ENCODE measurements around the gene TMIE. TPM values are rescaled to one million over a fixed set of nuclear protein-coding genes. Genes with fewer than 3 reads are reported as not detected.

TMIE gene
- polyA plus RNA-seq, 1 donor from 2014 or later = not detected

- no peaks in the 10 kb centered on the region for H3K36me3 ChIP-seq (ENCODE audit: insufficient read depth, low read length)
- no peaks in the 10 kb centered on the region for H3K27me3 ChIP-seq (ENCODE audit: insufficient read depth, low read depth, low read length)
- H3K27ac ChIP-seq (ENCODE audit: low read length) = no peak overlapping the region
- no peaks in the 10 kb centered on the region for H3K79me2 ChIP-seq (replicated peaks; ENCODE audit: insufficient read depth, low read length)
- no peaks in the 10 kb centered on the region for H3K9me2 ChIP-seq (ENCODE audit: insufficient read depth, low read length)
- no peak overlapping the region for H2AFZ ChIP-seq (ENCODE audit: low read depth, low read length)
- no peaks in the 10 kb centered on the region for H3K9me3 ChIP-seq (ENCODE audit: low read length)
- no peak overlapping the region for H3K4me3 ChIP-seq (ENCODE audit: low read length)
- H3F3A ChIP-seq (ENCODE audit: insufficient read depth, low read length, poor library complexity, severe bottlenecking) = no peaks in the 10 kb centered on the region
- H3K9ac ChIP-seq (ENCODE audit: low read length) = no peak overlapping the region
- TF ChIP-seq TAF1 (IDR thresholded peaks at IDR 0.05; ENCODE audit: low read depth) (no peak), RAD21 (conservative IDR thresholded peaks at IDR 0.05) (no peak), CTCF (IDR thresholded peaks at IDR 0.05; ENCODE audit: poor library complexity, severe bottlenecking) (no peak), MXI1 (conservative IDR thresholded peaks at IDR 0.05; ENCODE audit: poor library complexity, severe bottlenecking) (no peak), POLR2AphosphoS5 (IDR thresholded peaks at IDR 0.05) (no peak), EZH2 (IDR thresholded peaks at IDR 0.05; ENCODE audit: borderline replicate concordance, insufficient read depth, low read length, poor library complexity, severe bottlenecking) (no peak), EP300 (conservative IDR thresholded peaks at IDR 0.05; ENCODE audit: poor library complexity, severe bottlenecking) (no peak), SMC3 (conservative IDR thresholded peaks at IDR 0.05; ENCODE audit: poor library complexity) (no peak)
- TF ChIP-seq, protein P1, sequence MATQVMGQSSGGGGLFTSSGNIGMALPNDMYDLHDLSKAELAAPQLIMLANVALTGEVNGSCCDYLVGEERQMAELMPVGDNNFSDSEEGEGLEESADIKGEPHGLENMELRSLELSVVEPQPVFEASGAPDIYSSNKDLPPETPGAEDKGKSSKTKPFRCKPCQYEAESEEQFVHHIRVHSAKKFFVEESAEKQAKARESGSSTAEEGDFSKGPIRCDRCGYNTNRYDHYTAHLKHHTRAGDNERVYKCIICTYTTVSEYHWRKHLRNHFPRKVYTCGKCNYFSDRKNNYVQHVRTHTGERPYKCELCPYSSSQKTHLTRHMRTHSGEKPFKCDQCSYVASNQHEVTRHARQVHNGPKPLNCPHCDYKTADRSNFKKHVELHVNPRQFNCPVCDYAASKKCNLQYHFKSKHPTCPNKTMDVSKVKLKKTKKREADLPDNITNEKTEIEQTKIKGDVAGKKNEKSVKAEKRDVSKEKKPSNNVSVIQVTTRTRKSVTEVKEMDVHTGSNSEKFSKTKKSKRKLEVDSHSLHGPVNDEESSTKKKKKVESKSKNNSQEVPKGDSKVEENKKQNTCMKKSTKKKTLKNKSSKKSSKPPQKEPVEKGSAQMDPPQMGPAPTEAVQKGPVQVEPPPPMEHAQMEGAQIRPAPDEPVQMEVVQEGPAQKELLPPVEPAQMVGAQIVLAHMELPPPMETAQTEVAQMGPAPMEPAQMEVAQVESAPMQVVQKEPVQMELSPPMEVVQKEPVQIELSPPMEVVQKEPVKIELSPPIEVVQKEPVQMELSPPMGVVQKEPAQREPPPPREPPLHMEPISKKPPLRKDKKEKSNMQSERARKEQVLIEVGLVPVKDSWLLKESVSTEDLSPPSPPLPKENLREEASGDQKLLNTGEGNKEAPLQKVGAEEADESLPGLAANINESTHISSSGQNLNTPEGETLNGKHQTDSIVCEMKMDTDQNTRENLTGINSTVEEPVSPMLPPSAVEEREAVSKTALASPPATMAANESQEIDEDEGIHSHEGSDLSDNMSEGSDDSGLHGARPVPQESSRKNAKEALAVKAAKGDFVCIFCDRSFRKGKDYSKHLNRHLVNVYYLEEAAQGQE (IDR thresholded peaks at IDR 0.05; ENCODE audit: borderline replicate concordance) = no peak
- H3K4me2 ChIP-seq (ENCODE audit: low read length) = no peak overlapping the region
- H4K20me1 ChIP-seq (ENCODE audit: insufficient read depth) = no peaks in the 10 kb centered on the region
Measured at GRCh38 chr3:46684891-46685290, 16.3 kb upstream of the TMIE start.

GRCh38 chr3:46685446-46685845, 15.7 kb upstream of the TMIE start:
- Histone ChIP-seq H3K9ac (ENCODE audit: low read length) (no peak overlapping the region), H2AFZ (ENCODE audit: low read depth, low read length) (no peak overlapping the region), H3K9me2 (ENCODE audit: insufficient read depth, low read length) (no peaks in the 10 kb centered on the region)

More at GRCh38 chr3:46685446-46685845, 15.7 kb upstream of the TMIE start:
- Histone ChIP-seq H3K27me3 (ENCODE audit: insufficient read depth, low read depth, low read length) (no peaks in the 10 kb centered on the region), H4K20me1 (ENCODE audit: insufficient read depth) (no peaks in the 10 kb centered on the region), H3K9me3 (ENCODE audit: low read length) (no peaks in the 10 kb centered on the region), H3K4me3 (ENCODE audit: low read length) (no peak overlapping the region), H3K4me2 (ENCODE audit: low read length) (no peak overlapping the region), H3K27ac (ENCODE audit: low read length) (no peak overlapping the region), H3K36me3 (ENCODE audit: insufficient read depth, low read length) (no peaks in the 10 kb centered on the region), H3K79me2 (replicated peaks; ENCODE audit: insufficient read depth, low read length) (no peaks in the 10 kb centered on the region), H3F3A (ENCODE audit: insufficient read depth, low read length, poor library complexity, severe bottlenecking) (no peaks in the 10 kb centered on the region)
- no peak for TF ChIP-seq MXI1 (conservative IDR thresholded peaks at IDR 0.05; ENCODE audit: poor library complexity, severe bottlenecking)
- TF ChIP-seq, protein P1 (IDR thresholded peaks at IDR 0.05; ENCODE audit: borderline replicate concordance) = no peak
- no peak for TF ChIP-seq SMC3 (conservative IDR thresholded peaks at IDR 0.05; ENCODE audit: poor library complexity)
- TF ChIP-seq EP300 (conservative IDR thresholded peaks at IDR 0.05; ENCODE audit: poor library complexity, severe bottlenecking) = no peak
- no peak for TF ChIP-seq POLR2AphosphoS5 (IDR thresholded peaks at IDR 0.05)
- no peak for TF ChIP-seq RAD21 (conservative IDR thresholded peaks at IDR 0.05)
- no peak for TF ChIP-seq CTCF (IDR thresholded peaks at IDR 0.05; ENCODE audit: poor library complexity, severe bottlenecking)
- no peak for TF ChIP-seq TAF1 (IDR thresholded peaks at IDR 0.05; ENCODE audit: low read depth)
- no peak for TF ChIP-seq EZH2 (IDR thresholded peaks at IDR 0.05; ENCODE audit: borderline replicate concordance, insufficient read depth, low read length, poor library complexity, severe bottlenecking)
